A549 (cell line): ENCODE results near the gene DNMT3L. TPM values are rescaled to one million over a fixed set of nuclear protein-coding genes. Genes with fewer than 3 reads are reported as not detected.
A peak's percentile ranks its signal among the peaks of the same experiment; 100 is the strongest.

Experiments
- ATAC-seq, 2 experiments: fragments of 200-7000 bp in 1 of 2; fragments of >200 bp in 1 of 2; cut with Nextera tagmentation in 1 of 2; cut with Tn5 transposase in 1 of 2; 3 replicates each; pipeline versions ENCODE4 v1.8.0 to v1.9.1; 2018 to 2020; ENCODE audit warnings: mild to moderate bottlenecking in 1 of 2, moderate library complexity in 1 of 2
- CTCF ChIA-PET: fragments of 300-600 bp; sonication (Branson Sonifier 250); formaldehyde crosslinking; extraction: SDS; loops from one replicate; lab custom pipeline; 2021; ENCODE audit warnings: antibody characterized with exemption, inconsistent platforms; lab: Yijun Ruan, JAX
- POLR2A ChIA-PET: fragments of 350-600 bp; formaldehyde crosslinking; extraction: SDS; loops from one replicate; lab custom pipeline; 2021; ENCODE audit warnings: antibody characterized with exemption, inconsistent platforms; lab: Yijun Ruan, JAX
- DNase-seq, 2 experiments: peaks; one replicate each; pipeline versions ENCODE4 v3.0.0 to v3.0.0-alpha.2; 2011 to 2016; ENCODE audit warnings: low read depth in 1 of 2, low spot score in 1 of 2
- FAIRE-seq: peaks from 2 replicates; lab custom pipeline; 2011; peaks lifted over from hg19 to GRCh38; lab: Jason Lieb, UNC
- H3K27ac ChIP-seq, 2 experiments: fragments of >200 bp; sonication (Bioruptor Twin); formaldehyde crosslinking; 3 replicates each; pipeline ENCODE4 v1.5.1; 2016 to 2017
- H3K4me1 ChIP-seq: fragments of >200 bp; sonication (Bioruptor Twin); formaldehyde crosslinking; 3 replicates; pipeline ENCODE4 v1.6.1; 2016
- H3K4me2 ChIP-seq: fragments of >200 bp; sonication (Bioruptor Twin); formaldehyde crosslinking; 3 replicates; pipeline ENCODE4 v1.6.1; 2016
- H3K4me3 ChIP-seq: fragments of >200 bp; sonication (Bioruptor Twin); formaldehyde crosslinking; 3 replicates; pipeline ENCODE4 v1.5.1; 2016
- H3K9me3 ChIP-seq: fragments of >200 bp; sonication (Bioruptor Twin); formaldehyde crosslinking; 3 replicates; pipeline ENCODE4 v1.6.1; 2016
- BHLHE40 ChIP-seq: IDR thresholded peaks from 2 replicates; pipeline ENCODE4 v1.6.1; 2012; ENCODE audit warnings: low read depth, low read length, inconsistent platforms
- CBX2 ChIP-seq: fragments of 200-600 bp; sonication (generic); IDR thresholded peaks from 2 replicates; pipeline ENCODE4 v1.6.1; 2016; ENCODE audit warnings: low read depth, mild to moderate bottlenecking, borderline replicate concordance
- CBX8 ChIP-seq: fragments of 200-600 bp; sonication (generic); IDR thresholded peaks from 2 replicates; pipeline ENCODE4 v1.6.1; 2016
- CEBPB ChIP-seq, 2 experiments: fragments of >200 bp in 1 of 2; sonication (Bioruptor Twin) in 1 of 2; formaldehyde crosslinking in 1 of 2; IDR thresholded peaks; 2 replicates each; pipeline ENCODE4 v1.6.1; 2012 to 2016
- CTCF ChIP-seq: fragments of >200 bp; sonication (Bioruptor Twin); formaldehyde crosslinking; IDR thresholded peaks from 3 replicates; pipeline ENCODE4 v1.5.1; 2016
- EP300 ChIP-seq, 2 experiments: fragments of >200 bp; sonication (Bioruptor Twin); formaldehyde crosslinking; IDR thresholded peaks; 2 replicates in 1 of 2; 3 replicates in 1 of 2; pipeline ENCODE4 v1.6.1; 2016 to 2017
- FOSL2 ChIP-seq, 2 experiments: fragments of 450-650 bp in 1 of 2; fragments of >200 bp in 1 of 2; sonication (Bioruptor Twin) in 1 of 2; formaldehyde crosslinking; IDR thresholded peaks; 2 replicates each; pipeline versions ENCODE4 v1.5.0 to v1.6.1; 2016 to 2020; ENCODE audit warnings: mild to moderate bottlenecking in 1 of 2, moderate library complexity in 1 of 2
- FOXS1 ChIP-seq: fragments of 250-450 bp; sonication (Bioruptor Pico); IDR thresholded peaks from 2 replicates; pipeline ENCODE4 v1.5.0; 2020; ENCODE audit warnings: mild to moderate bottlenecking, moderate library complexity
- HES2 ChIP-seq: fragments of >200 bp; sonication (Bioruptor Twin); formaldehyde crosslinking; IDR thresholded peaks from 2 replicates; pipeline ENCODE4 v1.6.1; 2016
- HEYL ChIP-seq: fragments of 250-450 bp; sonication (Bioruptor Pico); IDR thresholded peaks from 2 replicates; pipeline ENCODE4 v1.8.0; 2021; ENCODE audit warnings: mild to moderate bottlenecking, moderate library complexity
- HOXA7 ChIP-seq: fragments of 250-450 bp; sonication (Bioruptor Pico); IDR thresholded peaks from 2 replicates; pipeline ENCODE4 v1.5.0; 2020; ENCODE audit warnings: mild to moderate bottlenecking, moderate library complexity
- HOXB13 ChIP-seq: fragments of 250-450 bp; sonication (Bioruptor Pico); IDR thresholded peaks from 2 replicates; pipeline ENCODE4 v1.5.0; 2020; ENCODE audit warnings: low read depth, mild to moderate bottlenecking, moderate library complexity
- HOXB5 ChIP-seq: fragments of 250-450 bp; sonication (Bioruptor Pico); IDR thresholded peaks from 2 replicates; pipeline ENCODE4 v1.5.0; 2020; ENCODE audit warnings: mild to moderate bottlenecking, moderate library complexity
- JUN ChIP-seq, 2 experiments: fragments of >200 bp; sonication (Bioruptor Twin); formaldehyde crosslinking; IDR thresholded peaks; 2 replicates in 1 of 2; 3 replicates in 1 of 2; pipeline ENCODE4 v1.6.1; 2016 to 2017
- MAFK ChIP-seq: fragments of 450-650 bp; IDR thresholded peaks from 2 replicates; pipeline ENCODE4 v1.6.1; 2014; ENCODE audit not compliant: partially characterized antibody
- MAX ChIP-seq: IDR thresholded peaks from 2 replicates; pipeline ENCODE4 v1.6.1; 2012
- MAZ ChIP-seq: fragments of 150-350 bp; IDR thresholded peaks from 2 replicates; pipeline ENCODE4 v1.6.1; 2014; ENCODE audit warnings: antibody characterized with exemption, low read depth, low read length, borderline replicate concordance
- NR3C1 ChIP-seq: fragments of >200 bp; sonication (Bioruptor Twin); formaldehyde crosslinking; IDR thresholded peaks from 3 replicates; pipeline ENCODE4 v1.6.1; 2017
- PBX3 ChIP-seq: IDR thresholded peaks from 2 replicates; pipeline ENCODE4 v1.6.1; 2012
- PHF8 ChIP-seq: fragments of 200-600 bp; sonication (generic); IDR thresholded peaks from 2 replicates; pipeline ENCODE4 v1.6.1; 2016; ENCODE audit warnings: low read depth, mild to moderate bottlenecking, antibody characterized with exemption, moderate library complexity, borderline replicate concordance
- POLR2A ChIP-seq: IDR thresholded peaks from 2 replicates; pipeline ENCODE4 v1.6.1; 2012; ENCODE audit warnings: mild to moderate bottlenecking, low read length
- RAD21 ChIP-seq, 2 experiments: fragments of >200 bp in 1 of 2; sonication (Bioruptor Twin) in 1 of 2; formaldehyde crosslinking in 1 of 2; IDR thresholded peaks in 1 of 2; conservative IDR thresholded peaks in 1 of 2; 2 replicates in 1 of 2; 3 replicates in 1 of 2; pipeline ENCODE4 v1.6.1; 2012 to 2018; ENCODE audit warnings: inconsistent platforms in 1 of 2
- RCOR1 ChIP-seq: fragments of 150-350 bp; IDR thresholded peaks from 2 replicates; pipeline ENCODE4 v1.6.1; 2014; ENCODE audit warnings: antibody characterized with exemption, low read length, low read depth
- RFX5 ChIP-seq: fragments of 450-650 bp; IDR thresholded peaks from 2 replicates; pipeline ENCODE4 v1.7.1; 2014; ENCODE audit warnings: antibody characterized with exemption, mild to moderate bottlenecking, moderate library complexity
- SREBF2 ChIP-seq: fragments of 450-650 bp; IDR thresholded peaks from 2 replicates; pipeline ENCODE4 v1.6.1; 2014; ENCODE audit warnings: mild to moderate bottlenecking, moderate library complexity
- TFCP2L1 ChIP-seq: fragments of 250-450 bp; sonication (Bioruptor Pico); IDR thresholded peaks from 2 replicates; pipeline ENCODE4 v1.5.0; 2021; ENCODE audit warnings: mild to moderate bottlenecking
- USF2 ChIP-seq: fragments of 450-650 bp; IDR thresholded peaks from 2 replicates; pipeline ENCODE4 v1.6.1; 2014; ENCODE audit warnings: antibody characterized with exemption
- ZC3H11A ChIP-seq: fragments of 450-650 bp; IDR thresholded peaks from 2 replicates; pipeline ENCODE4 v1.6.1; 2014; ENCODE audit warnings: antibody characterized with exemption, mild to moderate bottlenecking
- ZSCAN20 ChIP-seq: fragments of 250-450 bp; sonication (Bioruptor Pico); IDR thresholded peaks from 2 replicates; pipeline ENCODE4 v1.8.0; 2022; ENCODE audit warnings: mild to moderate bottlenecking, moderate library complexity
- WGBS: methylation state at CpG from one replicate; pipeline ENCODE4 v1.1.6; 2017; ENCODE audit errors: missing lambda C conversion rate; 5-methylcytosine and 5-hydroxymethylcytosine counted together
- polyA plus RNA-seq, 4 experiments: library from polyadenylated mRNA; depleted of rRNA in 3 of 4; stranded (reverse); fragments of >200 nt; fragmentation: RNase III in 1 of 4; extraction: RNeasy Plus Mini Kit Qiagen cat#74134 plus additional on column Dnase treatment in 1 of 4; gene quantifications; 2 replicates in 3 of 4; 3 replicates in 1 of 4; pipeline ENCODE4 v1.2.3, GENCODE V29; 2011 to 2017
- TF ChIP-seq, protein P1 (sequence below): fragments of 250-450 bp; sonication (Bioruptor Pico); IDR thresholded peaks from 2 replicates; pipeline ENCODE4 v1.5.0; 2020; ENCODE audit warnings: low read depth, mild to moderate bottlenecking, moderate library complexity
- TF ChIP-seq, protein P2 (sequence below): fragments of 150-350 bp; IDR thresholded peaks from 2 replicates; pipeline ENCODE4 v1.6.1; 2014; ENCODE audit warnings: low read depth, mild to moderate bottlenecking, low read length

The DNMT3L gene
- polyA plus RNA-seq, 2 of the 4 experiments (the other 2 are of a cell fraction) = not detected

DNA sequence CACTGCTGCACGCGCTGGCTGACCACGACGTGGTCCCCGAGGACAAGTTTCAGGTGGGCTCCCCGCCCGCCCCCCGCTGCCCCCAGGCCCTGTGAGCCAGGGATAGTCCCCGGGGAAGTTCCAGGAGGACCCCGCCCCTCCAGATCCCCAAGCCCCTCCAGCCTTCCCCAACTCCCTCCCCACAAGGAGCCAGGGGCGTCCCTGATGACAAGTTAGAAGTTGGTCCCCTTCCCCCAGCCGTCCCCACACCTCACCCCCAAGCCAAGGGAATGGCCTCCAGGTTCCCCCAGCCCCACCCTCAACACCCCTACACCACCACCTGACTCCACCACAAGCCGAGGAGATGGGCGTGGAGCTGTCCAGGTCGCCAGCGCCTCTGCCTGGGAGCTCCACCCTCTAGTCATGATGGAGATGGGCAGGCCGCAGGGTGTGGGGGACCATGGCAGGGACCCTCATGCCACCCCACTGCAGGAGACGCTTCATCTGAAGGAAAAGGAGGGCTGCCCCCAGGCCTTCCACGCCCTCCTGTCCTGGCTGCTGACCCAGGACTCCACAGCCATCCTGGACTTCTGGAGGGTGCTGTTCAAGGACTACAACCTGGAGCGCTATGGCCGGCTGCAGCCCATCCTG lies 24.5 kb upstream of the DNMT3L start:
- H3K27ac ChIP-seq = no peak overlapping the region
- CTCF ChIA-PET = interaction anchor here (2.3 kb wide), 1 partner anchor 11 kb away, joined by 11 read pairs; no protein-coding TSS in a partner anchor
- POLR2A ChIA-PET = no interaction called here
- TF ChIP-seq FOSL2 (IDR thresholded peaks at IDR 0.05) = no peak
- TF ChIP-seq FOSL2 (CRISPR knock-in tag; IDR thresholded peaks at IDR 0.05) = no peak
- no peak for TF ChIP-seq RCOR1
- no peak for TF ChIP-seq HOXA7 (CRISPR knock-in tag)
- TF ChIP-seq SREBF2 = no peak
- TF ChIP-seq FOXS1 (CRISPR knock-in tag) = no peak
- no peak for TF ChIP-seq HEYL
- TF ChIP-seq HES2 = no peak
- no peak for TF ChIP-seq MAZ
- TF ChIP-seq MAFK = no peak
- no peak for TF ChIP-seq JUN (IDR thresholded peaks at IDR 0.05)
- TF ChIP-seq PHF8 = no peak
- TF ChIP-seq TFCP2L1 (CRISPR knock-in tag) = no peak
- TF ChIP-seq RAD21 (conservative IDR thresholded peaks at IDR 0.05 in 1 of 2, IDR thresholded peaks at IDR 0.05 in 1 of 2) = no peak
- TF ChIP-seq NR3C1 = no peak
- TF ChIP-seq, protein P1, sequence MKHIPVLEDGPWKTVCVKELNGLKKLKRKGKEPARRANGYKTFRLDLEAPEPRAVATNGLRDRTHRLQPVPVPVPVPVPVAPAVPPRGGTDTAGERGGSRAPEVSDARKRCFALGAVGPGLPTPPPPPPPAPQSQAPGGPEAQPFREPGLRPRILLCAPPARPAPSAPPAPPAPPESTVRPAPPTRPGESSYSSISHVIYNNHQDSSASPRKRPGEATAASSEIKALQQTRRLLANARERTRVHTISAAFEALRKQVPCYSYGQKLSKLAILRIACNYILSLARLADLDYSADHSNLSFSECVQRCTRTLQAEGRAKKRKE (CRISPR knock-in tag) = no peak
- no peak for TF ChIP-seq HOXB13
- no peak for TF ChIP-seq MAX
- TF ChIP-seq BHLHE40 = no peak
- TF ChIP-seq CBX8 = no peak
- no peak for TF ChIP-seq USF2
- FAIRE-seq (no peak), DNase-seq (no peak), ATAC-seq (no peak)
- no peaks in the 10 kb centered on the region for H3K4me1 ChIP-seq
- H3K9me3 ChIP-seq = no peaks in the 10 kb centered on the region
- 81% methylated on average over 7 of the region's 21 CpGs for WGBS
- H3K4me2 ChIP-seq = no peak overlapping the region
- H3K4me3 ChIP-seq = no peak overlapping the region

DNA sequence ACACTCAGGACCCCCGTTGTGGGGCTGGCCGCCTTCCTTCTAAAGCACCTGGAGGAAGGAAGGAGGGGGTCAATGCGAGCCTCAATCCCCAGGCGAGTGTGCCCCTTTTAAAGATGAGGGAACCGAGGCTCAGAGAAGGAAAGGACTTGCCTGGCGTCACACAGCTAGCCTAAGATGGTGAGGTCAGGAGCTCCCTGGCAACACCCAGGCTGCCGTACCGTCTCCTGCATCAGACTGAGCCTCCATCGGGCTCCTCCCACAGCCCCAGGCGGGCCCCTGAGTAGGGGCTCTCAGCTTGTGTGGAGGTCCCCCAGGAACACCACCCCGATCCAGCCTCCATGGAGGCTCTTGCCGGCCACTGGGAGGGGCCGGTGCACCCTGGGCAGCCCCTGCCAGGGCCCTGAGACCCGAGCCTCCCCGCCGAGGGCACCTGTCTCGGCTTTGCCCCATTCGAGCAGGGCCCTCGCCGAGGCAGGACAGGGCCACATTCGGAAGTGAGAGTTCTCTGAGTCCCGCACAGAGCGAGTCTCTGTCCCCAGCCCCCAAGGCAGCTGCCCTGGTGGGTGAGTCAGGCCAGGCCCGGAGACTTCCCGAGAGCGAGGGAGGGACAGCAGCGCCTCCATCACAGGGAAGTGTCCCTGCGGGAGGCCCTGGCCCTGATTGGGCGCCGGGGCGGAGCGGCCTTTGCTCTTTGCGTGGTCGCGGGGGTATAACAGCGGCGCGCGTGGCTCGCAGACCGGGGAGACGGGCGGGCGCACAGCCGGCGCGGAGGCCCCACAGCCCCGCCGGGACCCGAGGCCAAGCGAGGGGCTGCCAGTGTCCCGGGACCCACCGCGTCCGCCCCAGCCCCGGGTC lies 23.7 kb upstream of the DNMT3L start, which contains the start of gene AIRE:
TSS of gene AIRE (plus strand) at position 739 of the 855 bp plus-strand sequence. CDS start 131 bp downstream, outside the sequence.
- FAIRE-seq (no peak), ATAC-seq (0 out of 6 replicates have a peak, but pooled peaks of 1 of the 2 experiments have one; percentile 30)
- CTCF ChIA-PET = interaction anchor here (2.3 kb wide), 1 partner anchor 12 kb away, joined by 11 read pairs; no protein-coding TSS in a partner anchor

More for the DNA sequence above, 23.7 kb upstream of the DNMT3L start, which contains the start of gene AIRE:
- POLR2A ChIA-PET = no interaction called here
- DNase-seq = no peak
- H3K4me3 ChIP-seq = no peak within 1 kb of the TSS
- no peaks in the 10 kb centered on the region for H3K9me3 ChIP-seq
- H3K4me2 ChIP-seq = no peak within 1 kb of the TSS
- no peaks in the 10 kb centered on the region for H3K4me1 ChIP-seq
- H3K27ac ChIP-seq = no peak within 1 kb of the TSS
- WGBS = 54% methylated on average over 11 of the region's 56 CpGs
- TF ChIP-seq RAD21 (conservative IDR thresholded peaks at IDR 0.05 in 1 of 2, IDR thresholded peaks at IDR 0.05 in 1 of 2) = no peak
- TF ChIP-seq CEBPB (IDR thresholded peaks at IDR 0.05) = no peak
- TF ChIP-seq EP300 (IDR thresholded peaks at IDR 0.05) = no peak
- TF ChIP-seq CTCF = no peak
- no peak for TF ChIP-seq CBX2
- TF ChIP-seq POLR2A = no peak
- TF ChIP-seq MAX = no peak
- no peak for TF ChIP-seq HOXB5 (CRISPR knock-in tag)
- no peak for TF ChIP-seq ZSCAN20 (CRISPR knock-in tag)
- TF ChIP-seq ZC3H11A = no peak
- no peak for TF ChIP-seq RFX5
- TF ChIP-seq, protein P2, sequence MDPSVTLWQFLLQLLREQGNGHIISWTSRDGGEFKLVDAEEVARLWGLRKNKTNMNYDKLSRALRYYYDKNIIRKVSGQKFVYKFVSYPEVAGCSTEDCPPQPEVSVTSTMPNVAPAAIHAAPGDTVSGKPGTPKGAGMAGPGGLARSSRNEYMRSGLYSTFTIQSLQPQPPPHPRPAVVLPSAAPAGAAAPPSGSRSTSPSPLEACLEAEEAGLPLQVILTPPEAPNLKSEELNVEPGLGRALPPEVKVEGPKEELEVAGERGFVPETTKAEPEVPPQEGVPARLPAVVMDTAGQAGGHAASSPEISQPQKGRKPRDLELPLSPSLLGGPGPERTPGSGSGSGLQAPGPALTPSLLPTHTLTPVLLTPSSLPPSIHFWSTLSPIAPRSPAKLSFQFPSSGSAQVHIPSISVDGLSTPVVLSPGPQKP = no peak
- no peak for TF ChIP-seq JUN (IDR thresholded peaks at IDR 0.05)
- no peak for TF ChIP-seq PBX3
- TF ChIP-seq, all 56 proteins: peak for 0
